ENCODE data around the gene MECR.

MECR gene

GRCh38 chr1:29166291-29166878, 64.3 kb downstream of the MECR start:
- H3K27me3 ChIP-seq (ENCODE audit: control insufficient read depth, low read length), result no peaks in the 10 kb centered on the region
- no peak overlapping the region for H3K27ac ChIP-seq (ENCODE audit: low read depth, low read length)
- H3K4me2 ChIP-seq (ENCODE audit: low read length), result no peak overlapping the region
- peaks cover 22% of the 10 kb centered on the region for H4K20me1 ChIP-seq (ENCODE audit: control insufficient read depth, insufficient read depth, low read depth, low read length)
- TF ChIP-seq CTCF (IDR thresholded peaks at IDR 0.05; ENCODE audit: low read depth, low read length, poor library complexity, severe bottlenecking), result no peak
- no peak for TF ChIP-seq EZH2phosphoT487 (IDR thresholded peaks at IDR 0.05; ENCODE audit: borderline replicate concordance, low read length)
- H3K36me3 ChIP-seq (ENCODE audit: control insufficient read depth, low read length), result peaks cover 96% of the 10 kb centered on the region
- H3K9me3 ChIP-seq (ENCODE audit: control insufficient read depth, insufficient read depth, low read length), result no peaks in the 10 kb centered on the region
- no peaks in the 10 kb centered on the region for H3K9me2 ChIP-seq (replicated peaks; ENCODE audit: control insufficient read depth, low read length)
- H3K79me2 ChIP-seq (ENCODE audit: control insufficient read depth, low read length), result peaks cover 99% of the 10 kb centered on the region
- no peak overlapping the region for H3K4me3 ChIP-seq (ENCODE audit: low read length)
- H3K4me1 ChIP-seq (ENCODE audit: control insufficient read depth, low read length), result peaks cover 10% of the 10 kb centered on the region
- peaks cover 7% of the 10 kb centered on the region; the same call in 1 of the 2 replicates for H3F3A ChIP-seq (ENCODE audit: control insufficient read depth, insufficient read depth)

- H3K9me2 ChIP-seq (replicated peaks; ENCODE audit: control insufficient read depth, low read length), result no peaks in the 10 kb centered on the region
- 0 out of 2 replicates have a peak, but pooled peaks cover 5% of the 10 kb centered on the region for H3F3A ChIP-seq (ENCODE audit: control insufficient read depth, insufficient read depth)
- H3K79me2 ChIP-seq (ENCODE audit: control insufficient read depth, low read length), result peaks cover 94% of the 10 kb centered on the region
- no peaks in the 10 kb centered on the region for H3K27me3 ChIP-seq (ENCODE audit: control insufficient read depth, low read length)
- H3K9me3 ChIP-seq (ENCODE audit: control insufficient read depth, insufficient read depth, low read length), result no peaks in the 10 kb centered on the region
- TF ChIP-seq EZH2phosphoT487 (IDR thresholded peaks at IDR 0.05; ENCODE audit: borderline replicate concordance, low read length) (no peak), CTCF (IDR thresholded peaks at IDR 0.05; ENCODE audit: low read depth, low read length, poor library complexity, severe bottlenecking) (no peak)
- no peak overlapping the region for H3K27ac ChIP-seq (ENCODE audit: low read depth, low read length)
- H3K4me1 ChIP-seq (ENCODE audit: control insufficient read depth, low read length), result no peaks in the 10 kb centered on the region
- no peak overlapping the region for H3K4me2 ChIP-seq (ENCODE audit: low read length)
- peaks cover 93% of the 10 kb centered on the region for H3K36me3 ChIP-seq (ENCODE audit: control insufficient read depth, low read length)
- no peak overlapping the region for H3K4me3 ChIP-seq (ENCODE audit: low read length)
- peaks cover 16% of the 10 kb centered on the region for H4K20me1 ChIP-seq (ENCODE audit: control insufficient read depth, insufficient read depth, low read depth, low read length)
Observed at GRCh38 chr1:29164588-29164987, 66.1 kb downstream of the MECR start.

GRCh38 chr1:29162476-29163138, 68.1 kb downstream of the MECR start:
- no peak overlapping the region for H3K4me3 ChIP-seq (ENCODE audit: low read length)
- no peaks in the 10 kb centered on the region for H3K4me1 ChIP-seq (ENCODE audit: control insufficient read depth, low read length)
- no peaks in the 10 kb centered on the region for H3K9me3 ChIP-seq (ENCODE audit: control insufficient read depth, insufficient read depth, low read length)
- H3K4me2 ChIP-seq (ENCODE audit: low read length), result no peak overlapping the region
- H3K27ac ChIP-seq (ENCODE audit: low read depth, low read length), result no peak overlapping the region
- H3K79me2 ChIP-seq (ENCODE audit: control insufficient read depth, low read length), result peaks cover 82% of the 10 kb centered on the region
- peaks cover 5% of the 10 kb centered on the region for H4K20me1 ChIP-seq (ENCODE audit: control insufficient read depth, insufficient read depth, low read depth, low read length)
- peaks cover 93% of the 10 kb centered on the region for H3K36me3 ChIP-seq (ENCODE audit: control insufficient read depth, low read length)
- H3F3A ChIP-seq (ENCODE audit: control insufficient read depth, insufficient read depth), result 0 out of 2 replicates have a peak, but pooled peaks cover 5% of the 10 kb centered on the region
- H3K27me3 ChIP-seq (ENCODE audit: control insufficient read depth, low read length), result no peaks in the 10 kb centered on the region
- no peaks in the 10 kb centered on the region for H3K9me2 ChIP-seq (replicated peaks; ENCODE audit: control insufficient read depth, low read length)
- TF ChIP-seq EZH2phosphoT487 (IDR thresholded peaks at IDR 0.05; ENCODE audit: borderline replicate concordance, low read length) (no peak), CTCF (IDR thresholded peaks at IDR 0.05; ENCODE audit: low read depth, low read length, poor library complexity, severe bottlenecking) (no peak)
